Uterus (tissue), 4 donors: ENCODE results near the gene RAD51AP1. TPM values are rescaled to one million over a fixed set of nuclear protein-coding genes. Genes with fewer than 3 reads are reported as not detected.

Experiments used
- DNase-seq, 2 donors: peaks; one replicate each; pipeline ENCODE4 v3.0.0-alpha.2; 2019 to 2020
- H3K27ac ChIP-seq, 2 donors: fragments of 200-600 bp; sonication (generic); 1 replicate in 1 of 2; 2 replicates in 1 of 2; pipeline ENCODE4 v1.5.1; 2016 to 2018
- H3K27me3 ChIP-seq, 2 donors: fragments of 200-600 bp; sonication (generic); one replicate each; pipeline ENCODE4 v1.5.1; 2018 to 2019; ENCODE audit warnings: control low read depth in 1 of 2
- H3K36me3 ChIP-seq, 2 donors: fragments of 200-600 bp; sonication (generic); one replicate each; pipeline ENCODE4 v1.5.1; 2019; ENCODE audit warnings: control low read depth in 1 of 2
- H3K4me1 ChIP-seq, 2 donors: fragments of 200-600 bp; sonication (generic); one replicate each; pipeline ENCODE4 v1.5.1; 2018 to 2019; ENCODE audit warnings: control low read depth in 1 of 2
- H3K4me3 ChIP-seq, 2 donors: fragments of 200-600 bp; sonication (generic); 1 replicate in 1 of 2; 2 replicates in 1 of 2; pipeline ENCODE4 v1.5.1; 2018 to 2019; ENCODE audit warnings: mild to moderate bottlenecking in 1 of 2
- H3K9me3 ChIP-seq, 2 donors: fragments of 200-600 bp; sonication (generic); one replicate each; pipeline ENCODE4 v1.5.1; 2019; ENCODE audit warnings: control low read depth in 1 of 2
- CTCF ChIP-seq, 4 experiments: fragments of 200-600 bp in 2 of 4; fragments of 450-650 bp in 2 of 4; sonication (generic) in 2 of 4; IDR thresholded peaks; one replicate each; pipeline ENCODE4 v1.5.1; 2016 to 2019; ENCODE audit warnings: antibody characterized with exemption in 4 of 4, mild to moderate bottlenecking in 2 of 4, moderate library complexity in 1 of 4
- POLR2A ChIP-seq, 2 donors: fragments of 450-650 bp; IDR thresholded peaks; one replicate each; pipeline ENCODE4 v1.6.1; 2016; ENCODE audit warnings: antibody characterized with exemption in 2 of 2, mild to moderate bottlenecking in 1 of 2, moderate library complexity in 1 of 2
- intact Hi-C: fragments of 100-400 bp; cut with DNase I; formaldehyde crosslinking; loops from one replicate; pipeline ENCODE4 v1.15.1; 2023; ENCODE audit warnings: low total_unique reads
- total RNA-seq, 4 donors: library from RNA; depleted of rRNA in 3 of 4; stranded (reverse); fragments of >200 nt in 3 of 4; gene quantifications; one replicate each; pipeline versions ENCODE4 v1.1.0 to v1.2.4, GENCODE V29; 2014 to 2023
- donor health status: DM: yes; HTN: yes; CAD: no.

The RAD51AP1 gene
- total RNA-seq, 4 donors from 2014 or later, result 1.3 to 22.8 TPM; not detected in 2

GRCh38 chr12:4539167-4539870 lies 629 bp downstream of the RAD51AP1 start:
- H3K27ac ChIP-seq, result no peak overlapping the region
- H3K9me3 ChIP-seq, result no peaks in the 10 kb centered on the region
- TF ChIP-seq CTCF (IDR thresholded peaks at IDR 0.05), result no peak
- TF ChIP-seq POLR2A (IDR thresholded peaks at IDR 0.05), result no peak
- intact Hi-C loops, result no loop called here
- peak overlapping the region; percentile 65 to 88 for H3K4me3 ChIP-seq
- no peak for DNase-seq
- no peaks in the 10 kb centered on the region for H3K27me3 ChIP-seq
- H3K36me3 ChIP-seq, result no peaks in the 10 kb centered on the region
- peaks cover 5 to 11% of the 10 kb centered on the region in 2 donors for H3K4me1 ChIP-seq

GRCh38 chr12:4540170-4540569 lies 1.5 kb downstream of the RAD51AP1 start:
- Histone ChIP-seq H3K4me3 (no peak overlapping the region), H3K27ac (no peak overlapping the region), H3K36me3 (no peaks in the 10 kb centered on the region), H3K9me3 (no peaks in the 10 kb centered on the region), H3K4me1 (peaks cover 5 to 11% of the 10 kb centered on the region in 2 donors), H3K27me3 (no peaks in the 10 kb centered on the region)
- no peak for TF ChIP-seq CTCF (IDR thresholded peaks at IDR 0.05)
- TF ChIP-seq POLR2A (IDR thresholded peaks at IDR 0.05), result no peak
- DNase-seq, result no peak
- intact Hi-C loops, result no loop called here

- DNase-seq, result no peak
- Histone ChIP-seq H3K9me3 (no peaks in the 10 kb centered on the region), H3K4me3 (no peak overlapping the region), H3K27ac (no peak overlapping the region), H3K36me3 (no peaks in the 10 kb centered on the region), H3K4me1 (peaks cover 5 to 11% of the 10 kb centered on the region in 2 donors), H3K27me3 (no peaks in the 10 kb centered on the region)
- intact Hi-C loops, result no loop called here
- TF ChIP-seq POLR2A (IDR thresholded peaks at IDR 0.05), result no peak
- no peak for TF ChIP-seq CTCF (IDR thresholded peaks at IDR 0.05)
Observed at GRCh38 chr12:4540638-4541037, 1.9 kb downstream of the RAD51AP1 start.

- H3K27ac ChIP-seq, result no peak overlapping the region
- DNase-seq, result no peak
- intact Hi-C loops, result no loop called here
- H3K4me3 ChIP-seq, result no peak overlapping the region
- H3K27me3 ChIP-seq, result no peaks in the 10 kb centered on the region
- H3K4me1 ChIP-seq, result no peaks in the 10 kb centered on the region
- H3K36me3 ChIP-seq, result no peaks in the 10 kb centered on the region
- H3K9me3 ChIP-seq, result no peaks in the 10 kb centered on the region
- TF ChIP-seq CTCF (IDR thresholded peaks at IDR 0.05), result no peak
- TF ChIP-seq POLR2A (IDR thresholded peaks at IDR 0.05), result no peak
Observed at GRCh38 chr12:4545195-4545594, 6.5 kb downstream of the RAD51AP1 start.

- no peak for DNase-seq
- Histone ChIP-seq H3K9me3 (no peaks in the 10 kb centered on the region), H3K36me3 (no peaks in the 10 kb centered on the region), H3K27me3 (no peaks in the 10 kb centered on the region), H3K4me3 (no peak overlapping the region), H3K27ac (no peak overlapping the region), H3K4me1 (no peaks in the 10 kb centered on the region)
- intact Hi-C loops, result no loop called here
- TF ChIP-seq CTCF (IDR thresholded peaks at IDR 0.05) (no peak), POLR2A (IDR thresholded peaks at IDR 0.05) (no peak)
Observed at GRCh38 chr12:4552191-4552590, 13.5 kb downstream of the RAD51AP1 start.
